GM19452 (cell line): ENCODE measurements around the gene MTG2.

ENCODE experiments used
- ATAC-seq: cut with Tn5 transposase; IDR thresholded peaks from one replicate; pipeline ENCODE4 v1.9.1; 2021; ENCODE audit not compliant: unreplicated experiment

Gene MTG2

DNA sequence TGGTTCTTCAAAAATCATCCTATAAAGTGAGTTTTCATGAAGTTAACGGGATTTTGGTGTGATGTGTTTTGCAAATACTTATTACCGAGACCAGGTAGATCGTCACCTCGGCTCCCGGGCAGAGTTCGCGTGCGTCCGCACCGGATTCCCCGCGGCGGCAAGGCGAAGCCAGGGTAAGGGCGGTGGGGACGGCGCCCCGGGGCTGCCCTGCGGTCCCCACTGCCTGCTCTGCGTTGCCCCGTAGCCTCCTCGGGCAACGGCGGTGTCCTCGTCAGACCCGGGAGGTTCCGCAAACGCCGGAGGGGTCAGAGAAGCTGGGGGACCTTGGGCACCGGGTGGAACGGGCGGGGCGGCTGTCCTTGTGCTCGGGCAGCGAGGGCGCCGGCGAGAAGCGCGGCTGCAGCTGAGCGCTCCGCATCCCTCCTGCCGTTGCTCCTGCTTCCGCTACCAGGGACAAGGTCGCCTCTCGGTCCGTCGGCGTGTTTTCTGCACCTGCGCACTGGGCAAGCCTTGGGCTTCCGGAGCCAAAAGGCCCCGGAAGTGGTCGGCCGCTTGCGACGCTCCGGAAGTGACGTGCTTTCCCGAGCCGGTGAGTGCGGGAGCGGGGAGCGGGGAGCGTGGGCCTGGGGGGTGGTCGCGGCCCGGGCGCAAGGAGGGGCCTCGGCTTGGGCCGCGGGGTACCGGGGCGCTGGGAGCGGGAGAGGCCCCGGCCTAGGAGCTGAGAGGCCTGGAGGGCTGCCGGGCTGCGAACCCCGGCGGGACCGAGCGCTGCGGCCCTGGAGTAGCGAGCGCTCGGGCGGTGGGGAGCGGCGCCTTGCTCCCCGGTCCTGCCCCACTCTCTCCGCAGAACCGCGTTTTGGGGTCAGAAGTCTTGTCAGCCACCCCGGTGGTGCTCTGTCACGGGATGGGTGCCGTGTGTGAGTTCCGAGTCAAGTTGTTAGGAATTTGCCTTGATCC lies at the start of gene MTG2:
Gene MTG2, plus strand, starts transcription at position 560 of the 957 bp plus-strand sequence. CDS start 10,393 bp downstream, outside the sequence.
- peak; percentile 95 for ATAC-seq

DNA sequence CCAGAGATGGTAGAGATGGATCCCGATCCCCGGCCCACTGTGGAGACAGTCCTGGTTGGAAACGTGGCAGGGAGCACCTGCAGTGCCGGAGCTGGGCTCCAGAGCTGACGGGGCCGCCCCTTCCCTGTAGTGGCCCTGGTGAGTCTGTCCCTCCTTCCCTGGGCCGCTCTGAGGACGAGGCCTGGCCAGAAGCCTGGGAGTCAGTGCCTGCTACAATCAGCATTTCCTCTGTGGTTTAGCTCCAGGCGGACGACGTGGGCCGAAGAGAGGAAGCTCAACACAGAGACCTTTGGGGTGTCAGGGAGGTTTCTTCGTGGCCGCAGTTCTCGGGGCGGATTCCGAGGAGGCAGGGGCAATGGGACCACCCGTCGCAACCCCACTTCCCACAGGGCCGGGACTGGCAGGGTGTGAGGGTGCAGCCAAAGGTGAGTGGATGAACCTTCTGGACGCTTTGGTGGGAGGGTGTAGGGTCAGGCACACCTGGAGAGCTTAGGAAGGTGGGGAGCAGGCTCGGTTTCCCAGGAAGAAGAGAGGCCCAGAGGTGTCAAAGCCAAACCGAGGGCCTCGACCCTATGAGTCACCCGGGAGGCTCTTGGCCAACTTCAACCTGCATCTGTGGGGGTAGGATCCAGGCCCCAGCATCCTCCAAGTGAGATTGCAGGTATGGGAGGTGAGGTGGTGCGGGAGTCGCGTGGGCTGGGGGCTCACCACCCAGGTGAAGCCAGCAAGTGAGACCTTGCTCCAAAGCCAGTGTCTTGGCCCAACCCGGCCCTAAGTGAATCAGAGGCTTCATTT lies 49.6 kb upstream of the MTG2 start:
- ATAC-seq: no peak

- no peak for ATAC-seq
These were observed 49.0 kb upstream of the MTG2 start for GRCh38 chr20:62133864-62134263.

- ATAC-seq: no peak
These were observed 48.0 kb upstream of the MTG2 start for GRCh38 chr20:62134735-62135231.

- ATAC-seq: no peak
These were observed 47.1 kb upstream of the MTG2 start for GRCh38 chr20:62135573-62136266.

DNA sequence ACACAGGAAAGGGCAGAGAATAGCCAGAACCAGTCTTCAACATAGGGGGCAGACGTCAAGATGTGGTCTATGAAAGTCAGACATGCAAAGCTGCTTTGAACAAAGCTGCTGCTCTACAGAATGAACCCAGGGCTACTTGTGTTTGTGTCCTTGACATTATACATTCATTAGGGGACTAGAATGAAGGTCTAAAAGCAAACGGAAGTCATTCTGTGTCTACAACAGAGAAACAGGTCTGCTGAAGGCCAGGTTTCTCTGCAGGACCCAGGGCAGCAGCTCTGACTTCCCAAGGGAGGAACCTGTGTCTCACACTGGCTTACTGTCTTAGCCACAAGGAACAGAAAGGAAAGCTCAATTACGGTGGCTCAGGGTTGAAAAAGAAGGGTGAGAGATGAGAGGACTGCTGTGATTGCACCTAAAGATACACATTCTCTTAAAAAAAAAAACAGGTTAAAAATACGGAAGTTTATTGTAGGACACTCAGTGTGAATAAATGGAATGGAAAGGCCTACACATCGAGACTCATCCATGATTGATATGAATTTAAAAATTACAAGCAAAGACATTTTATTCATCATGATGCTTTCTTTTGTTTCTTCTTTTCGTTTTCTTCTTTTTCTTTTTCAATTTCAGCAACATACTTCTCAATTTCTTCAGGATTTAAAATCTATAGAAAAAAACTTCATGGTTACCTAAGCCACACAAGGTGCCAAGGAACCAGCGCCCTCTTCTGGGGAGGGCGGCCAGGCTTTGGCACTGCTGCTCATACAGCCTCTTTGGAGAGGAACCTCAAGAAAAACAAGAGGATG lies 46.3 kb upstream of the MTG2 start:
- no peak for ATAC-seq

DNA sequence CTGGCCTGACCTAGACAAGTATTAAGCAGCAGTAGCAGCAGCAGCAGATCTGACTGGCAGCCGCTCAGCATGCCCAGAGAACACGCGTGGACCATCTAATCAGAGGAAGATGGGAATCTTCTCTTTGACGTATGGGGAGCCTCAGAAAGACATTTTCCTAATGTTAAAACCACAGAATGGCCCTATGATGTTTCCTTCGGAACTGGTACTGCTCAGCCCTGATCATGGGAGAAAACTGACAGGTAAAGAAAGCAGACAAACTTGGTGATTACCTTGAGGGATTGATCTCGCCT lies 45.8 kb upstream of the MTG2 start:
- ATAC-seq: no peak

GRCh38 chr20:62137478-62138203 lies 45.2 kb upstream of the MTG2 start:
- no peak for ATAC-seq

DNA sequence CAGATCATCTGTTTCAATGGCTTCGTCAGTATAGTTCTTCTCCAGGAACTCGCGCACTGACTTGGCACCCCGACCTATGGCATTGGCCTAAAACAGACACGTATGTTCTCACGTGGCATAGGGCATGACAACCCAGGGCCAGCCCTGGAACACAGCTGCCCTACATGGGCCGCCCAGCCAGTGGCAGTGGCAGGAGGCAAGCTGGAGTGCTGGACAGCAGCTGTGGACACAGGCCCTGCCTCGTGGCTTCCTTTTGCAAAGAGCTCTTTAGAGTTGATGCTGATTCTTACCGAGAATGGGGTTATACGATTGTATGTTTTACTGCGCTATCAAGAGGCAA lies 44.7 kb upstream of the MTG2 start:
- ATAC-seq: no peak

DNA sequence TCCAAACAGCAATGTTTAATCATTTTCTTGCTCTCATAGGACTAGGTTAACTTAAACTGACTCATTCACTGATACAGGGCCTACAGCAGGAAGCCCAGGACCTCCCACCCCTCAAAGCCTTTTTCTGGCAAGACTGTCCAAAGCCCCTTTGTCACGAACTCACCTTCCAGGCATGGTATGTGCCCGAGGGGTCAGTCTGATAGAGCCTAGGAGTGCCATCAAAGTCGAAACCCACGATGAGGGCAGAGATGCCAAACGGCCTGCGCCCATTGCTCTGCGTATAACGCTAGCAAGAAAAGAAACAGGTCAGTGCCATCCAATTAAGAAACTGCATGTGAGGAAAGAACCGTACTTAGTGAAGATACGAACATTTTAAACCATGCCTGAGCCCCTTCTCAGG lies 43.9 kb upstream of the MTG2 start:
- ATAC-seq: no peak

DNA sequence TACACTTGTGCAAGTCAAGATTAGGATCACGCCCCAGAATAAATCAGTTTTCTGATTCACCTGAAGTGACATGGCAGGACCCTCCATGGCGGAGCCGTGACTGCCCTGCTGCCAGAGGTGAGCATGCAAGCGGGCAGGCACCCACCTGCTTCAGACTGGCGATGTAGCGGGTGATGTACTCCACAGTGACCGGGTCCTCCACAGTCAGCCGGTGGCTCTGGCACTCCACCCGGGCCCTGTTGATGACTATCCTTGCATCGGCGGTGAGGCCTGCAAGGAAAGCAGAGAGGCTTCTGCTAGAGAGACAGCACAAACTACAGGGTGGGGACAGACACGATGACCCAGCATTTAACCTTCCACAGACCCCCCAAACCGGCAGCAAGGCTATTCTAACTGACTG lies 43.2 kb upstream of the MTG2 start:
- ATAC-seq: no peak

- no peak for ATAC-seq
These were observed 41.8 kb upstream of the MTG2 start for GRCh38 chr20:62141043-62141396.

DNA sequence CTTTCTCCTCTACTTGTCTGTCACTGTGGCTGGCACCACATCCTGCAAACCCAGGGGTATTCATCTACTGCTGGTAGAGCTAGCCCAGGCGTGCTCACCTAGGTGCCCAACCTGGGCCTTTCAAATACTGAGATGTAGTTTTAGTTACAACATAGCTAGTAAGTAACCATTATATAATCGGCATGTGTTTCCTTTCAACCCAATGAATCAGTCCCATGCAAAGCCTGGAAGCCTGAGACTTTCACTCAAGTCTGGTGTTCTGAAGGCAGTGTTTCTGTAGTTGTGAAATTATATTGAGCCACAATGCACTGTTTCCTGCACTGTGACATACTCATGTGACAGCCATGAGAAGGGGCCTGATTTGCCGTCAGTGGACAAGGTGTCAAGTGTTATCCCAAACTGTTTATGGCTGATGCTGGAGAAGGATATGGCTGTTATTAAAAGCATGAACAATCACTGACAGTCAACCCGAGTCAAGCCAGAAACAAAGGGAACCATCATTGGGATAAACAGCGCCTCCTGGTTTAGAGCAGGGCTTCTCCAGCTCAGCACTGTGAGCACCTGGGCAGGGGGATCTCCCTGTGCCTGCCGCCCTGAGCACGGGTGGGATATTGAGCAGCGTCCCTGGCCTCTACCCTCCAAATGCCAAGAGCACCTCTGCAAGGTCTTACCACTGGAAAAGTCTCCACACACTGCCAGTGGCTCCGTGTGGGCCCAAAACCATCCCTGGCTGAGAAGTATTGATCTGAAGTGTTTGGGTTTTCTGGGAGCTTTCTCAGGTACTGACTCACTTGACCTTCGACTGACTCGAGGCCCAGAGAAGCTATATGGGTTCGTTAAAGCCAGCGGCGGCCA lies 41.2 kb upstream of the MTG2 start:
- ATAC-seq: no peak

- peak; percentile 27 for ATAC-seq
These were observed 40.4 kb upstream of the MTG2 start for GRCh38 chr20:62142252-62143080.

GRCh38 chr20:62143081-62143956 lies 39.5 kb upstream of the MTG2 start, which contains the start of the genes PSMA7 and SS18L1:
Gene PSMA7 (minus strand): TSS chr20:62143394. CDS start chr20:62143303, 91 bp downstream.
Gene SS18L1 (plus strand): TSS chr20:62143769. CDS start chr20:62143821, 52 bp downstream.
- peak; percentile 85 for ATAC-seq

DNA sequence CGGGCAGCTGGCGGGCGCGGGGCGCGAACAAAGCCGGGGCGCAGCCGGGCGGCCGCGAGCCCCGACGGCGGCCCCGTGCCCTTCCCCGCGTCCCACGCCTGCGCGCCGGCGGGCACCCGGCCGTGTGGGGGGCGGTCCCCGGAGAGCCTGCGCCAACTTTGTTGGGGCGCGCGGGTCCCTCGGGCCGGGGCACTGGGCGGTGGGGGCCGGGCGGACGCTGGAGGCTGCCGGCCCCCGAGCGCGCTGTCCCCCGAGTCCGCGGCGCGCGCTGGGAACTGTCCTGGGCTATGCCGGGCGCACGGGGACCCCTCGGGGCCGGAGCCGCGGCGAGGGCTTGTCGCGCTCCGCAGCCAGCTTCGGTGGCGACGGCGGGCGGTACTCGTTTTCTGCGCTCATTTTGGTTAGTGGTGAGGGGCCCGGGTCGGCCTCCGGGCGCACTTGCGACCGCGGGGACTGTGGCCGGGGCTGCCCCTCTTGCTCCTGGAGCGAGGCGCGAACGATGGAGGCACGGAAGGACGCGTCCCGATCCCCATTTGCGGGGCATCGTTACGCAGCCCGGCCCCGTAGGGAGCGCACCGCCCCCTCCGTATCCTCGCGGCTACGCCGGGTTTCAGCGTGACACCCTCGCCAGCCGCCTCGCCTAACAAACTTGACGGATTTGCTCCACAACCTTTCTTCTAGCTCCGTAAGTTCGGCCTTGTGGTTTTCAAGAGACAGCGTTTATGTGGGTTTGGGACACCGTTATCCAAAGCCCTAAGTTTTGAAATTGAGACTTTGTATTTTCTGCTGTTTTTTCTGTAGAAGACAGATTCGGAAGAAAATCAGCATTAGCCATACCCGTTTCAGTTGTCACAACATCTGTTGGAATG lies 38.6 kb upstream of the MTG2 start:
- ATAC-seq: peak; percentile 13
